ENCODE results near the gene CISD2.

Gene CISD2

DNA sequence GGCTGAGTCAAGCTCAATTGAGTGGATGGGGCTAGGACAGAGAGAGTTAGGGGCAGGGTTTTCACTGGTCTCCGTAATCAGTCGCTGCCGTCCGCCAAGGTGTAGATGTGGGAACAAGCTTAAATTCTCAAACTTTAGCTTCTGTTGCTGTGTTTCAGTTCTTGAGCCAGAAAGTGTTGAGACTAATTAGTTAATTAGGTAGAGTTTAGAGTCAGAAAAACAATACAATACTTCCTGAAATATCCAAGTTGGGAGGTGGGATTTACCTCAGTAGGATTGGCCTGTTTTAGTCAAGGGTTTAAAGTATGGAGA lies 40.3 kb upstream of the CISD2 start:
- H3K36me3 ChIP-seq (replicated peaks) = peaks cover 7% of the 10 kb centered on the region
- no peaks in the 10 kb centered on the region for H3K27me3 ChIP-seq (replicated peaks)
- TF ChIP-seq, protein P1, sequence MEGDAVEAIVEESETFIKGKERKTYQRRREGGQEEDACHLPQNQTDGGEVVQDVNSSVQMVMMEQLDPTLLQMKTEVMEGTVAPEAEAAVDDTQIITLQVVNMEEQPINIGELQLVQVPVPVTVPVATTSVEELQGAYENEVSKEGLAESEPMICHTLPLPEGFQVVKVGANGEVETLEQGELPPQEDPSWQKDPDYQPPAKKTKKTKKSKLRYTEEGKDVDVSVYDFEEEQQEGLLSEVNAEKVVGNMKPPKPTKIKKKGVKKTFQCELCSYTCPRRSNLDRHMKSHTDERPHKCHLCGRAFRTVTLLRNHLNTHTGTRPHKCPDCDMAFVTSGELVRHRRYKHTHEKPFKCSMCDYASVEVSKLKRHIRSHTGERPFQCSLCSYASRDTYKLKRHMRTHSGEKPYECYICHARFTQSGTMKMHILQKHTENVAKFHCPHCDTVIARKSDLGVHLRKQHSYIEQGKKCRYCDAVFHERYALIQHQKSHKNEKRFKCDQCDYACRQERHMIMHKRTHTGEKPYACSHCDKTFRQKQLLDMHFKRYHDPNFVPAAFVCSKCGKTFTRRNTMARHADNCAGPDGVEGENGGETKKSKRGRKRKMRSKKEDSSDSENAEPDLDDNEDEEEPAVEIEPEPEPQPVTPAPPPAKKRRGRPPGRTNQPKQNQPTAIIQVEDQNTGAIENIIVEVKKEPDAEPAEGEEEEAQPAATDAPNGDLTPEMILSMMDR (IDR thresholded peaks at IDR 0.05; ENCODE audit: low read depth, low read length, missing control alignments) = no peak
- DNase-seq = no peak
- peak overlapping the region; percentile 69 for H3K4me3 ChIP-seq (ENCODE audit: low read depth, low read length)
- in situ Hi-C loops (cut with HindIII; ENCODE audit: low pct_ligation_motif_present, low sequenced_read_pairs) = no loop called here
- peak overlapping the region; percentile 99 for H3K27ac ChIP-seq

DNA sequence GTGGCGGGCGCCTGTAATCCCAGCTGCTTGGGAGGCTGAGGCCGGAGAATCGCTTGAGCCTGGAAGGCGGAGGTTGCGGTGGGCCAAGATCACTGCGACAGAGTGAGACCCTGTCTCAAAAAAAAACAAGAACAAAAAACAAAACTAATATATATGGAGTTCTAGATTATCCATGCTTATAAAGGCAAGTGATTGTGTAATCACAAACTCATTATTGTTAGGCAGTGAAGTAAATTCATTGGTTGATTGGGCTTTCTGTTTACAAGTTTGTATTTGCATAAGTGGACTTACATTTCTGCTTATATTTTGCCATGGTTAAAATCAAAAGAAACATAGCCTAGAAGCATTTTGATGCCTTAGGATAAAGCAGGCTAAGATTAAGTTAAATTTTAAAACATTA lies 39.0 kb upstream of the CISD2 start:
- H3K4me3 ChIP-seq (ENCODE audit: low read depth, low read length) = no peak overlapping the region
- peaks cover 7% of the 10 kb centered on the region for H3K36me3 ChIP-seq (replicated peaks)
- no peak for DNase-seq
- no peaks in the 10 kb centered on the region for H3K27me3 ChIP-seq (replicated peaks)
- TF ChIP-seq, protein P1 (IDR thresholded peaks at IDR 0.05; ENCODE audit: low read depth, low read length, missing control alignments) = no peak
- in situ Hi-C loops (cut with HindIII; ENCODE audit: low pct_ligation_motif_present, low sequenced_read_pairs) = no loop called here
- no peak overlapping the region for H3K27ac ChIP-seq

DNA sequence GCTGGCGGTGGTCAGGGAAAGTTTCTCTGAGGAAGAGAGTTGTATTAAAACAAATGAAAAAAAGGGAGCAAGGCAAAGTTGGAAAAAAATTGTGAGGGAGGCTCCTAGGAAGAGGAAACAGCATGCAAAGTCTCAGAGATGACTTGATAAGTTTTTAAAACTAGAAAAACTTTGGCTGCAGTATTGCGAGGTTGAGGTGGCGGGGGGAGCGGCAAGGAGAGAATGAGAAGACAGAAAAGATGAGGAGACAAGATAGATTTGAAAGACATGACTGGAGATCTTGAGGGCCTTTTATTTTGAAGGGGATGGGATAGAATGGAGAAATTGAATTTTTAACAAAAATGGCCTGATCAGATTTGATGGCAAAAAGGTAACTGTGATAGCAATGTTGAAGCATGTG lies 36.7 kb upstream of the CISD2 start:
- DNase-seq = no peak
- in situ Hi-C loops (cut with HindIII; ENCODE audit: low pct_ligation_motif_present, low sequenced_read_pairs) = no loop called here
- no peaks in the 10 kb centered on the region for H3K36me3 ChIP-seq (replicated peaks)
- H3K27ac ChIP-seq = no peak overlapping the region
- H3K4me3 ChIP-seq (ENCODE audit: low read depth, low read length) = no peak overlapping the region
- no peaks in the 10 kb centered on the region for H3K27me3 ChIP-seq (replicated peaks)
- TF ChIP-seq, protein P1 (IDR thresholded peaks at IDR 0.05; ENCODE audit: low read depth, low read length, missing control alignments) = no peak

DNA sequence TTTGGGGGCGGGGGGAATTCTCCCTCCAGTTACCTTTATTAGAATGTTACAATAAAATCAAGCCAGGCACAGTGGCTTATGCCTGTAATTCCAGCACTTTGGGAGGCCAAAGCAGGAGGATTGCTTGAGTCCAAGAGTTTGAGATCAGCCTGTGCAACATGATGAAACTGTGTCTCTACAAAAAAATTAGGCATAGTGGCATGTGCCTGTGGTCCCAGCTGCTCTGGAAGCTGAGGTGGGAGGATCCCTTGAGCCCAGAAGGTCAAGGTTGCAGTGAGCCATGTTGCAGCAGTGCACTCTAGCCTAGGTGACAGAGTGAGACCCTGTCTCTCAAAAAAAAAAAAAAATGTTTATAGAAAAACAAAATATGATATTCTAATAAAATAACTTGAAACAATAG lies 36.1 kb upstream of the CISD2 start:
- DNase-seq = no peak
- no peak overlapping the region for H3K27ac ChIP-seq
- H3K36me3 ChIP-seq (replicated peaks) = no peaks in the 10 kb centered on the region
- in situ Hi-C loops (cut with HindIII; ENCODE audit: low pct_ligation_motif_present, low sequenced_read_pairs) = no loop called here
- no peak overlapping the region for H3K4me3 ChIP-seq (ENCODE audit: low read depth, low read length)
- TF ChIP-seq, protein P1 (IDR thresholded peaks at IDR 0.05; ENCODE audit: low read depth, low read length, missing control alignments) = no peak
- H3K27me3 ChIP-seq (replicated peaks) = no peaks in the 10 kb centered on the region

DNA sequence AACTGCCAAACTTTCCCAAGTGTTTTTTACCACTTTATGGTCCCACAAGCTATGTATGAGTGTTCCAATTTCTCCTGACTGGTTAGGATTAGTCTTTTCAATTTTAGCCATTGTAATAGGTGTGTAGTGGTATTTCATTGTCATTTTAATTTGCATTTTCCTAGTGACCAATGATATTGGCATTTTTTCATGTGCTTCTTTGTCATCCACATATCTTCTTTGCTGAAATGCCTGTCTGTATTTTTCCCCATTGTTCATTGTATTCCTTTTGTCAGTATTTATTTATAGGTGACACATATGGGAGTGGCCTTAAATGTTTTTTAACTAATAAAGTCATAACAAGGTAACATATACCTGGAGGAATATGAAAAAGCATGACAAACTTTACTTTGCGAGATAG lies 32.2 kb upstream of the CISD2 start:
- H3K27ac ChIP-seq = no peak overlapping the region
- H3K36me3 ChIP-seq (replicated peaks) = no peaks in the 10 kb centered on the region
- in situ Hi-C loops (cut with HindIII; ENCODE audit: low pct_ligation_motif_present, low sequenced_read_pairs) = no loop called here
- H3K27me3 ChIP-seq (replicated peaks) = no peaks in the 10 kb centered on the region
- TF ChIP-seq, protein P1 (IDR thresholded peaks at IDR 0.05; ENCODE audit: low read depth, low read length, missing control alignments) = no peak
- no peak for DNase-seq
- H3K4me3 ChIP-seq (ENCODE audit: low read depth, low read length) = no peak overlapping the region

DNA sequence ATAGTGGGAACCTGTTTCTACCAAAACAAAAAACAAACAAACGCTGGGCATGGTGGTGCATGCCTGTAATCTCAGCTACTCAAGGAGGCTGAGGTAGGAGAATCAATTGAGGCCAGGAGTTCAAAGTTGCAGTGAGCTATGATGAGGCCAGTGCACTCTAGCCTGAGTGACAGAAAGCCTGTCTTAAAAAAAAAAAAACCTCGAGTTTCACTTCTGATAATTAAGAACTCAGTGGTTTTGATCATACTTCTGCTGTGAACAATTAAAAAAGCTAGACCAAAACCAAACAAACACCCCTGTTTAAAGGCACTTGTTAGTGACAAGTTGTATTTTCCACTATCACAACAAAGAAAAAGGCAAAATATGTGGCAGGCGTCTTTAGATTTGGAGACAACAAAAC lies 26.4 kb upstream of the CISD2 start:
- H3K36me3 ChIP-seq (replicated peaks) = no peaks in the 10 kb centered on the region
- TF ChIP-seq, protein P1 (IDR thresholded peaks at IDR 0.05; ENCODE audit: low read depth, low read length, missing control alignments) = no peak
- no peak for DNase-seq
- no peak overlapping the region for H3K4me3 ChIP-seq (ENCODE audit: low read depth, low read length)
- H3K27me3 ChIP-seq (replicated peaks) = no peaks in the 10 kb centered on the region
- no peak overlapping the region for H3K27ac ChIP-seq
- in situ Hi-C loops (cut with HindIII; ENCODE audit: low pct_ligation_motif_present, low sequenced_read_pairs) = no loop called here
